ENCODE measurements around the gene PHYHD1.

Gene PHYHD1

DNA sequence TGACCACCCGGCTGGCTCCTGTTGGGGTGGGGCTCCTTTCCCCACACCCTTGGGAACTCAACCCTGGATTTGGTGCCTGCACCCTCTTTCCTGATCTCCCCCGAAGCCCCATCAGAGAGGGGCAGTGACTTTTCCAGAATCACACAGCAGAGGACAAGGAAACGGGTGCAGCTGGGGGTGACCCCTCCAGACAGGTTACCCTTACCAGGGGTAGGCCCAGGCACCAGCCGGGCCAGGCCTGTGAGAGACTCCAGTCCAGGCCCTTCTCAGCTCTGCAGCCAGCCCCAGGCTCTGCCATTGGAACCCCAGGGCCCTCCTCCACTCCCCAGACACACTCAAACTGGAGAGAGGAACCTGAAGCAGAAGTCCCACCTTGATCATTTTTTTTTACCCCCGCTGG lies 19.0 kb upstream of the PHYHD1 start:
- no peak for DNase-seq

DNA sequence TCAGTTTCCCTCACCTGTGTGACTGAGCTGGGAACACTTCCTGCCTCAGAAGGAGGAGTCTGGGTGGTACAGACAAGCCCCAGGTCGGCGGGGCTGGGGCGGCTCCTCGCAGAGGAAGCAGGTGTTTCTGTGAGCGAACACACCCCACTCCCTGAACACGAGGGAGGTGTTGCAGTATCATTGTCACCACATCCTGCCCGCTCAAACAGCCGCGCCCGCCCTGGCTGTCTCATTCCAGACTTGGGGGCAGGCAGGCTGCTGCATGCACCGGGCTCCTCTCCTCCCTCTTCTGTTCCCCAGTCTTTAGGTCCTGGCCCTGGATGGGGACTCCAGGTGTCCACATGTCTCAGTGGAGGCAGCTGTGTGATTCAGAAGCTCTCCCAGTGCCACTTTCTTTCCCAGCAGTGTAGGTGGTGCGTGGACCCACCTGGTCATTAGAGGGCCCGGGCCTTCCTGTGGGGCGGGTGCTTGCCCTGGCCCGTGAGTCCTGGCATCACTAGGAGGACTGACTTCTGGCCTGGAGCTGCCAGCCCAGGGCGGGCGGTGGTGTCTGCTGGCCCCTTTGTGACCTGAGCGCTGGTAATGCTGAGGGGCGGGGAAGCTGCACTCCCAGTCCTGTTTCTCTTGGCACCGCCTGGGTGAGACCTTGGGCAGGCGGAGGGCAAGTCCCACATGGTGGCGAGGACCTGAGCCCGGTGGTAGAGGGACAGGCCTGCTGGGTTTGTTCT lies 18.3 kb upstream of the PHYHD1 start:
- peak; percentile 93 for DNase-seq

DNA sequence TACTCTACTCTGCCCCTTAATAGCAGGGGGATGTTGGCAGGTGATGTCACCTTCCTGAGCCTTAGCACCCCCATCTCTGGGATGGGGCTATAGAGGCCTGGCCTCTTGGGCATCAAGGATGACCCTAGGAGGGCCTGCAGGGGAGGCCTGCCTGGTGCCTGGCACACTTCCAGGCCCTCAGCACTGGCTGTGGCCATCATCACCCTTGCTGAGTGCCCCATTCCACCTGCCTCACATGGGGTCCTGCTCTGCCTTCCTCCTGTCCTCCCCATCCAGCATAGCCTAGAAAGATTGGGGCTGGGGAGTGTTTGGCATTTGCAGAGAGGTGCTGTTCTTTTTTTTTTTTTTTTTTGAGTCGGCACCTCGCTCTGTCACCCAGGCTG lies 17.7 kb upstream of the PHYHD1 start:
- DNase-seq: no peak

DNA sequence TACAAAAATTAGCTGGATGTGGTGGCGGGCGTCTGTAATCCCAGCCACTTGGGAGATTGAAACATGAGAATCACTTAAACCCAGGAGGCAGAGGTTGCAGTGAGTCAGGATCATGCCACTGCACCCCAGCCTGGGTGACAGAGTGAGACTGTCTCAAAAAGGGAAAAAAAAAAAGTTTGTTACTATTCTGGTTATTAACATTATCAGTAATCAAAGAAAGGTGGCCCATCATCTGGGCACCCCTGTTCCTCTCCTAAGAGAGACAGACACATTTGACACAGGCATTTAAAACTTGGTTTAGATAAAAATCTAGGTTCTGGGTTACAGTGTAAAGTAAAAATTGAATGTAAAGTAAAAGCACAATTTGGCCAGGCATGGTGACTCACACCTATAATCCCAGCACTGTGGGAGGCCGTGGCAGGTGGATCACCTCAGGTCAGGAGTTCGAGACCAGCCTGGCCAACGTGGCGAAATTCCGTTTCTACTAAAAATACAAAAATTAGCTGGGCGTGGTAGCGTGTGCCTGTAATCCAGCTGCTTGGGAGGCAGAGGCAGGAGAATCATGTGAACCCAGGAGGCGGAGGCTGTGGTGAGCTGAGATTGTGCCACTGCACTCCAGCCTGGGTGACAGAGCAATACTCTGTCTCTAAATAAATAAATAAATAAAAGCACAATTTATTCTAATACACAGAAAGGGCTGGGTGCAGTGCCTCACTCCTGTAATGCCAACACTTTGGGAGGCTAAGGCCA lies 16.7 kb upstream of the PHYHD1 start:
- no peak for DNase-seq

DNA sequence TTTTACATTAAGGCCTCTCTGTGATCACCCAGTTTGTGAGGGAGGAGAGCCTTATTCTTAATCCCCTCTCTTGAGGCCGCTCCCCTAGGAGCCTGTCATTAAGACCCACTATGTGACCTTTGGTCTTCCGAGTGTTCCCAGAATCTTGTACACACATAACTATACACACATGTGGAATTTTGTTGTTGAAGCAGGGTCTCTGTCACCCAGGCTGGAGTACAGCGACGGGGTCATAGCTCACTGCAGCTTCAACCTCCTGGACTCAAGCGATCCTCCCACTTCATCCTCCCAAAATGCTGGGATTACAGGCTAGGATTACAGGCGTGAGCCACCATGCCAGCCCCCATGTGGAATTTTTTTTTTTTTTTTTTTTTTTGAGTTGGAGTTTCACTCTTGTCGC lies 14.8 kb upstream of the PHYHD1 start:
- no peak for DNase-seq

DNA sequence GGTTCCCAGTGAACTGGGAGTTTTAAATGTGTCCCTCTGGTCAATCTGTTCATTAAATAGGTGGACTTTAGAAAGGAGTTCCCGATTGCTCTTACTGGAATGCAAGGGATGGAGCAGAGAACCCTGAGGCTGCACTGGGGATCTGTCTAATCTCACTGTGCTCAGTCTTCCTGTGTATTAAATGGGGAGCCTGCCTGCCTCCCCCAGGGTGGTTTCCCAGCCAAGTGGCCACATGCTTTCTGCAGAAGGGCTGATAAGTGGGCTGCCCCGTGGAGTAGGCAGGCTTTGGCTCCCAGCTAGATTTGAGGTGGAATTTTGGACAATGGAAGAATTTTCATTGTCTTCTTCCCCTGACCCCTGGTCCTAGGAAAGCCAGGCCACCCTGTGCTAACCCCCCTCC lies 14.0 kb upstream of the PHYHD1 start:
- no peak for DNase-seq

DNA sequence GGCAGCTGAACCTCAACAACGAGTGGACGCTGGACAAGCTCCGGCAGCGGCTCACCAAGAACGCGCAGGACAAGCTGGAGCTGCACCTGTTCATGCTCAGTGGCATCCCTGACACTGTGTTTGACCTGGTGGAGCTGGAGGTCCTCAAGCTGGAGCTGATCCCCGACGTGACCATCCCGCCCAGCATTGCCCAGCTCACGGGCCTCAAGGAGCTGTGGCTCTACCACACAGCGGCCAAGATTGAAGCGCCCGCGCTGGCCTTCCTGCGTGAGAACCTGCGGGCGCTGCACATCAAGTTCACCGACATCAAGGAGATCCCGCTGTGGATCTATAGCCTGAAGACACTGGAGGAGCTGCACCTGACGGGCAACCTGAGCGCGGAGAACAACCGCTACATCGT lies 12.4 kb upstream of the PHYHD1 start:
- no peak for DNase-seq

DNA sequence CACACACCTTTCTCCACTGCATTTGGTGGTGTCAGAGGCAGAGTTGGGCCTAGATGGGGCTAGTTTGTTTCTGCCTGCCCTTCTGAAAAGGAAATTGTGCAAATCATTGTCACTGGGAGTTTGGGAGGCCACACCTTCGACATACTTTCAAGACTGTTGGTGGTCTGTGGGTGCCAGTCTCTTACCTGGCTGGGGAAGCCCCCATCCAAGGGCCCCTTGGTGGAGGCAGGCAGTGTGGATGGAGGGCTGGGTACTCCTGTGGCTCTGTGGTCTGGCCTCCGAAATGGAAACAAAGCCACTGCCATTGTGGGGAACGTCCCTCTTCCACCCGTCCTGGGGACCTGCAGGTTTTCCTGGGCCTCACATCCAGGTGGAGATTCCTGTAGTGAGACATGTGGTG lies 10.9 kb upstream of the PHYHD1 start:
- DNase-seq: no peak

DNA sequence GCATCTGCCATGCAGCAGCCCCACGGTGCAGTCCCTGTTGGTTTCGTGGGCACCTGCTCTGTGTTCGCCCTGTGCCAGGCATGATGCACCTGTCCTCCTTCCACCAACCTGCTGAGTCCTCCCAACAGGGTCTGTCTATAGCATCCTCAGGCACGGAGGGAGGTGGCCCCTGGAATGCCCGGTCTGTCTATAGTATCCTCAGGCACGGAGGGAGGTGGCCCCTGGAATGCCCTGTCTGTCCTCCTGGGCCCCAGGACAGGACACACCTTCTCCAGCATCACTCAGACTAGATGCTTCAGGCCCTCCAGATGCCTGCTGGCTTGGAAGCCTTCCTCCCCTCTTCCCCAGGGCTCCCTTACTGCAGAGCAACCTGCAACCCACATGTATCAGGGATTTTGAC lies 9.9 kb upstream of the PHYHD1 start:
- DNase-seq: no peak

DNA sequence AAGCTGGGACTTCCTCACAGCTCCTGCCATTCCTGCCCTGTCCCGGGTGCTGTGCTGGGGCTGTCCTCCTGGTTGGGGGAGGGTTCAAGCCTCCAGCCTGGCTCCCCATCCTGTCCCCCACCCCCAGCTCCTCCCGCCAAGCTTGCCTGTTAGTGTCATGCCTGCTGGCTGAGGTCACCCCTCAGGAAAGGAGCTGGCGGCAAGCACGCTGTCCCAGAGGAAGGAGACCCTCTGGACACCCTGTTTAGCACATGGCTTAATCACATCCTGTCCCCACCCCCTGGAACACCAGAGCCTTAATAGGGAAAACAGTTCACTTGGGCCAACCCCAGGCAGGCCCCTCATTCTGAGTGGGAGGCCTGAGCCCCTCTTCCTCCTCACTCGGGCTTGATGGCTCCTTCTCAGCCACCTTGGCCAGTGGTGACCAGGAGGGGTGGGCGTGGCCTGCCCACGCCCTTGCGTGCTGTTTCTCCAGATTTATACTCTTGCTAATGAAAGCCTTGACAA lies 9.2 kb upstream of the PHYHD1 start:
- no peak for DNase-seq

DNA sequence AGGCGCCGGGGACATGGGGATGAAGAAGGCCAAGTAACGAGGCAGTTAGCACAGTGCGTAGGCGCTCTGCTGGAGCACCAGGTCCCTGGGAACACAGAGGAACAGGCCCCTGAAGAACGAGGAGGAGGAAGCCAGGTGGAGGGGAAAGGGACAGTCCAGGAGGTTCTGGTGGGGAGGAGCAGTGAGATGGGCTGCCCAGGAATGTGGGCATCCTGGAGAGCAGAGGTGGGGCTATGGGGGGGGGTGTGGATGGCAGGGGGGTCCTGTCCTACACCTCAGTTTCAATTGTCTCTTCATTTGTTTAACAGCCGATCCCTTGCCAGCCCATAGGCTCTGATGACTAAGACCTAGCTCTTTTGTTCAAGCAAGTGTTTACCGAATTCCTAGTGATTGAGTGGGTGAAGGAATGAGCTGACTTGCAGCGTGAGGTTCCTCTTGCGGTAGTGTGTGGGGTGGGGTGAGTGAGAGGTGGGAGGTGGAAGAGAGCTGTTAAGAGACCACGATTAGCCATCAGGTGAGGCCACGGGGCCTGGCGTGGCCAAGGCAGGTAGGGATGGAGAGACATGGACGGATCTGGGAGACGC lies 8.4 kb upstream of the PHYHD1 start:
- no peak for DNase-seq

DNA sequence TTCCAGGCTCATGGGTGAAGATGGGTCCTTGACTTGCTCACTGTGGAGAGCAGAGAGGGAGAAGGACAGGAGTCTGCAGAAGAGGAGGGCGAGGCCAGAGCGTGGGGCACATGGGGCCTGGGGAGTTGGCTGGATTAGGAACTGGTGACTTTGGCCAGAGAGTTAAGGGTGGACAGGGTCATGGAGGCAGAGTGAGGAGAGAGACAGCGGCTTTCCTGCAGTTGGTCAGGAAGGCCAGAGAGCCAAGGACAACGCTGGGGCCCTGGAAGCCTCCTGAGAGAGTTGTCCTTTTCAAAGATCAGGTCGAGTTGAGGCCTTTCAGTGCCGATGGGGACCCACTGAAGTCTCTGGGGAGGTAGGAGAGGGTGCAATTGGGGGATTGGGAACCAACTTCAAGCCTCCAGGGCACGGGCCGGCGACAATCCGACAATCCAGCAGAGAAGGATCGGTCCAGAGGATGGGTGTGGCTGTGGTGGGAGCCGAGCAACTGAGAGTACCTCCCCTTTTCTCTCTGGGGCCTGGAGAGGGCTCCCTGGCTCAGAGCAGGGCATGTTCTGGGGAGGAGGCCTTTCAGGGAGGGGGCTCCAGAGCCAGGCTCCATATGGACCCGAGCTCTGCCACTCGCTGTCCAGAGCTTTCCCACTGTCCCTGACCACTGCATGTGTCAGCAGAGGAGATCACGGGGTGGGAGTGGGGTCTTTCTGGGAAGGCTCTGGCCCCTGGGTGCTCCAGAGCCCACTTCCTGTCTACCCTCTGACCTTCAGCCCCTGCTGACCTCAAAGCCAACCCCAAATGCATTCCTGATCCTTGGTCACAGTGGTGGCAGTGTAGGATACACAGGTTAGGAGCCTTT lies 7.5 kb upstream of the PHYHD1 start:
- DNase-seq: no peak

DNA sequence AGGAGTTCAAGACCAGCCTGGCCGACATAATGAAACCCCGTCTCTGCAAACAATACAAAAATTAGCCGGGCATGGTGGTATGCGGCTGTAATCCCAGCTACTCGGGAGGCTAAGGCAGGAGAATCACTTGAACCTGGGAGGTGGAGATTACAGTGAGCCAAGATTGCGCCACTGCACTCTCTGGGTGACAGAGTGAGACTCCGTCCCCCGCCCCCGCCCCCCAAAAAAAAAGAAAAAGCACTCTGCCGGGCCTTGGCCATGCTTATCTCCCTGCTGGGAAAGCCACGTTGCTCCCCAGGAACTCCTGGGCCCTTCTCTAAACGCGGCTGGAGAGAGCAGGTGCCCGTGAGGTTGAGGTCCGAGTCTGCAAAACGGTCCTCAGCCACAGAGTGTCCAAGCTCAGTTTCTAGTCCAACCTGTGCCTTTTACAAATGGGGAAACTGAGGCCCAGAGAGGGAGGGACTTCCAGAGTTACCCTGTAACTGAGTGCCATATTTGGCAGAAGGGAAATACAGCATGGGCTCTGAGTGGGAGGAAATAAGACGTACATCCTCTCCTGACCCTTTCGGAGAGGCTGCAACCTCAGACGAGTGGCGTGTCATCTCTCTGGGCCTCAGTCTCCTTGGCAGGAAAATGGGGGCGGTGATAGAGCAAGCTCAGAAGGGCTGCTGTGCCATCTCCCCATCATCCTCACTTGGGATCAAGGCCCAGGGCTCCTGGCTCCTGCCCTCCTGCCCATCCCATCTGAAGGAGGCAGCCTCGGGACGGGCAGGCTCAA lies 6.6 kb upstream of the PHYHD1 start:
- no peak for DNase-seq

DNA sequence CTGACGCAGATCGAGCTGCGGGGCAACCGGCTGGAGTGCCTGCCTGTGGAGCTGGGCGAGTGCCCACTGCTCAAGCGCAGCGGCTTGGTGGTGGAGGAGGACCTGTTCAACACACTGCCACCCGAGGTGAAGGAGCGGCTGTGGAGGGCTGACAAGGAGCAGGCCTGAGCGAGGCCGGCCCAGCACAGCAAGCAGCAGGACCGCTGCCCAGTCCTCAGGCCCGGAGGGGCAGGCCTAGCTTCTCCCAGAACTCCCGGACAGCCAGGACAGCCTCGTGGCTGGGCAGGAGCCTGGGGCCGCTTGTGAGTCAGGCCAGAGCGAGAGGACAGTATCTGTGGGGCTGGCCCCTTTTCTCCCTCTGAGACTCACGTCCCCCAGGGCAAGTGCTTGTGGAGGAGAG lies 4.6 kb upstream of the PHYHD1 start:
- no peak for DNase-seq

DNA sequence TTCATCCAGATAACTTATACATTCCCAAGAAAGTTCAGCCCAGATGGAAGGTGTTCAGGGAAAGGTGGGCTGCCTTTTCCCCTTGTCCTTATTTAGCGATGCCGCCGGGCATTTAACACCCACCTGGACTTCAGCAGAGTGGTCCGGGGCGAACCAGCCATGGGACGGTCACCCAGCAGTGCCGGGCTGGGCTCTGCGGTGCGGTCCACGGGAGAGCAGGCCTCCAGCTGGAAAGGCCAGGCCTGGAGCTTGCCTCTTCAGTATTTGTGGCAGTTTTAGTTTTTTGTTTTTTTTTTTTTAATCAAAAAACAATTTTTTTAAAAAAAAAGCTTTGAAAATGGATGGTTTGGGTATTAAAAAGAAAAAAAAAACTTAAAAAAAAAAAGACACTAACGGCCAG lies 4.0 kb upstream of the PHYHD1 start:
- DNase-seq: no peak

DNA sequence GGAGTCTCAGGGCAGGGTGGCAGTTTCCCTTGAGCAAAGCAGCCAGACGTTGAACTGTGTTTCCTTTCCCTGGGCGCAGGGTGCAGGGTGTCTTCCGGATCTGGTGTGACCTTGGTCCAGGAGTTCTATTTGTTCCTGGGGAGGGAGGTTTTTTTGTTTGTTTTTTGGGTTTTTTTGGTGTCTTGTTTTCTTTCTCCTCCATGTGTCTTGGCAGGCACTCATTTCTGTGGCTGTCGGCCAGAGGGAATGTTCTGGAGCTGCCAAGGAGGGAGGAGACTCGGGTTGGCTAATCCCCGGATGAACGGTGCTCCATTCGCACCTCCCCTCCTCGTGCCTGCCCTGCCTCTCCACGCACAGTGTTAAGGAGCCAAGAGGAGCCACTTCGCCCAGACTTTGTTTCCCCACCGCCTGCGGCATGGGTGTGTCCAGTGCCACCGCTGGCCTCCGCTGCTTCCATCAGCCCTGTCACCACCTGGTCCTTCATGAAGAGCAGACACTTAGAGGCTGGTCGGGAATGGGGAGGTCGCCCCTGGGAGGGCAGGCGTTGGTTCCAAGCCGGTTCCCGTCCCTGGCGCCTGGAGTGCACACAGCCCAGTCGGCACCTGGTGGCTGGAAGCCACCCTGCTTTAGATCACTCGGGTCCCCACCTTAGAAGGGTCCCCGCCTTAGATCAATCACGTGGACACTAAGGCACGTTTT lies 3.5 kb upstream of the PHYHD1 start:
- DNase-seq: no peak

DNA sequence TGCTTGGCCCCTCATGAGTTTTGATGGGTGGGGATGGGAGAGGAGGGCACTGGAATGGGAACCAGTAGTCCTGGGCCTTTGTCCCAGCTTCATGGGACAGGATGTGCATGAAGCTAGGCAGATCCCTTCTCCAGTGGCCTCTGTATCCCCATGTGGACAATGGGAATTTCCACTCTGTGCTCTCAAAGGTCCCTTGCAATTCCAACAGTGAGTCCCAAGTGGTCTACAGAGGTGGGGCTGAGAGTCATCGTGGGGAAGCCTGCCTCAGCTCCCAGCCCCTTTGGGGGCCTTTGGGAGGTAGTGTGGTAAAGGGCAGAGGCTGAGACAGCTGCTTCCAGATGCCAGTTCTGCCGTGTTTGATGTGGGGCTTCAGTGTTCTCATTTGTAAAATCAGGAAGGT lies 1.9 kb upstream of the PHYHD1 start:
- no peak for DNase-seq

DNA sequence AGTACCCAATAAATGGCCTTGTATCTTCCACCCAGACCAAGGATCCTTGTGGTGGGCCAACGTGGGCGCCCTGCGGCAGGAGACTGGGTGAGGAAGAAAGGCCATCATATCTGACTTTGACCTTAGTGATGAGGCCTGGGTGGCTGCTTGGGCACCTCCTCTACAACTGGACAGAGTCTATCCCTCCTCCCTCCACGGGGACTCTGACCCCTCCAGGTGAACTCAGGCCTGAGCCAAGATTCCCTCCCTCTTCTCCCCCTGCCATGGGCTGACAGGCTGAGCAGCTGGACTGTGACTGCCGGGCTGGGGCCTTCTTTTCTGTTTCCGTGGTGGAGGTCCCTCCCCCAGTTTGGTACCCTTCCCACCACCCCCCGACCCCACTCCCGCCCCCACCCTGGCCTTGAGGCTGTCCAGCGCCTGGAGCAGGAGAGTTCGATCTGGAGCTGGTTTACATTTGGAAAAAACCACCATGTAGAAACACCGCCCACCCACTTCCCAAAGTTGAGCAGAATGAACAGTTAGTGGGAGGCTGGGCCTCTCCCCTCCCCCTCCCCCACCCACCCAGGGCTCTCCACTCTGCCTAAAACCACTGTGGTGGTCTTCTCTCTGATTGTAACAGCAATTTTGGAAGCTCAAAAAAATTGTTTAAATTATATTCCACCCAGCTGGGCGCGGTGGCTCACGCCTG lies 1.2 kb upstream of the PHYHD1 start:
- DNase-seq: no peak

DNA sequence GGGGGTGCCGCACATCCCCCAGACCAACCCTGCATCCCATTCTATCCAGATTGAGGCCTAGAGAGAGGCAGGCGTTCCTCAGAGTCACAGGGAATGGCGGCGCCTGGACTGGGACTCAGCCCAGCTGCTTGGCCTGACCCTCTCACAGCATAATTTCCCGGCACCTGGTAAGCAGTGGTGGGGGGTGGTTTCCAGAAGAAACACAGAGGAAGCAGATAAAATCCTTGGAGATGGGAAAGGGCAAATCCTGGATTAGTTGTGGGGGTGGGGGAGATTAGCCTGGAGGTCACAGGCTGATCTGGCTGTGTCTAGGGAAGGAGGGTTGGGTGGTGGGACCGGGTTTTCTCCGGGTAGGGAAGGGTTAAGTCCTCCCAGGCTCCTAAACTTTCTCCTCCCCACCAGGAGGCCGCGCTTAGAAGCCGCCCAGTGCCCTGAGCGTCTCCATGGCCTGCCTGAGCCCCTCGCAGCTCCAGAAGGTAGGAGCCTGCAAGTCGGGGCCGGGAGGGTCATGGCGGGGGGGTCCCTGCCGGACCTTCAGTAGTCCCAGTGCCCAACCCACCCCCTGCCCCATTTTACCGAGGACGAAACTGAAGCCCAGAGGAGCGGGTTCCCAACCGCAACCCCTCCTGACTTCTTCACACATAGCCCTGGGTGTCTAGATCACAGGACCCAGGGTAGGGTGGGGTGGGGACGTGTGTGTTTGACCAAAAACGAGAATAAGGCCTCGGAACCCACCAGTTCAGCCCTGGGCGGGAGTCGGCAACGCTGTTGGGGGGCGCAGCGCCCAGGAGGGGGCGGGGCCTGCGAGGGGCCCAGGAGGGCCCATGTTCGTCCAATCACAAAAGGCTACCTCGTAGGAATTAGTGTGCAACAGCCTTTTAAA lies 1.3 kb downstream of the PHYHD1 start:
- DNase-seq: no peak

DNA sequence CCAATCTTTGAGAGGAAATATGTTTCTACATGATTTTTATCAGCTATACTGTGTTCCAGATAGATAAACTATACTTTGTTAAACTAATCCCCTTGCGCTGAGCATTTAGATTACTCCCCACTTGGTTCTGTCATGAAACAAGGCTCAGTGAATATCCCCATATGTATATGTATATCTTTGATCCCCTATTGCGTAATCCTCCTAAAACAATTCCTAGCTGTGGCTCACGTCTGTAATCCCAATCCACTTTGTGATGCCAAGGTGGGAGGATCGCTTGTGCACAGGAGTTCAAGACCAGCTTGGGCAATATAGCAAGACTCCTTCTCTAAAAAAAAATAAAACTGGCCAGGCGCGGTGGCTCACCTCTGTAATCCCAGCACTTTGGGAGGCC lies 2.7 kb downstream of the PHYHD1 start:
- DNase-seq: no peak
